Left forelimb (tissue), 1 donor: ENCODE measurements around the gene IGSF3.

ENCODE experiments used
- DNase-seq: peaks from one replicate; pipeline ENCODE4 v3.0.0-alpha.2; 2018; ENCODE audit warnings: low spot score

IGSF3 gene

GRCh38 chr1:116686175-116686574, 18.6 kb upstream of the IGSF3 start:
- DNase-seq = no peak

- no peak for DNase-seq
These were observed 17.0 kb upstream of the IGSF3 start for GRCh38 chr1:116684575-116684974.

- no peak for DNase-seq
These were observed 15.2 kb upstream of the IGSF3 start for GRCh38 chr1:116682641-116683221.

GRCh38 chr1:116681343-116681899, 13.9 kb upstream of the IGSF3 start:
- no peak for DNase-seq

- DNase-seq = no peak
These were observed 13.2 kb upstream of the IGSF3 start for GRCh38 chr1:116680752-116681151.

- no peak for DNase-seq
These were observed 12.5 kb upstream of the IGSF3 start for GRCh38 chr1:116679828-116680628.

GRCh38 chr1:116679091-116679827, 11.7 kb upstream of the IGSF3 start:
- no peak for DNase-seq

GRCh38 chr1:116678732-116679090, 11.2 kb upstream of the IGSF3 start:
- DNase-seq = no peak

- DNase-seq = no peak
These were observed 10.0 kb upstream of the IGSF3 start for GRCh38 chr1:116677474-116678062.

GRCh38 chr1:116676291-116676690, 8.8 kb upstream of the IGSF3 start:
- no peak for DNase-seq

- no peak for DNase-seq
These were observed 7.2 kb upstream of the IGSF3 start for GRCh38 chr1:116674751-116675150.

- peak; percentile 88 for DNase-seq
These were observed 6.5 kb upstream of the IGSF3 start for GRCh38 chr1:116674011-116674531.

GRCh38 chr1:116671912-116672311, 4.4 kb upstream of the IGSF3 start:
- no peak for DNase-seq

GRCh38 chr1:116671072-116671760, 3.7 kb upstream of the IGSF3 start:
- no peak for DNase-seq

- no peak for DNase-seq
These were observed 744 bp upstream of the IGSF3 start for GRCh38 chr1:116668277-116668676.

GRCh38 chr1:116667078-116667574, 407 bp downstream of the IGSF3 start:
- DNase-seq = no peak

GRCh38 chr1:116666187-116667077, 1.1 kb downstream of the IGSF3 start:
- no peak for DNase-seq

- DNase-seq = no peak
These were observed 2.6 kb downstream of the IGSF3 start for GRCh38 chr1:116664978-116665371.

GRCh38 chr1:116664366-116664977, 3.1 kb downstream of the IGSF3 start:
- no peak for DNase-seq

- no peak for DNase-seq
These were observed 3.7 kb downstream of the IGSF3 start for GRCh38 chr1:116663821-116664220.
